Caco-2 (cell line): ENCODE results near the gene TBCCD1. TPM values are rescaled to one million over a fixed set of nuclear protein-coding genes. Genes with fewer than 3 reads are reported as not detected.
A peak's percentile ranks its signal among the peaks of the same experiment; 100 is the strongest.

Experiments used
- BruUV-seq: library from RNA; stranded (reverse); fragments of 400-500 nt; replicated peaks from 2 replicates; lab custom pipeline; 2021; lab: Mats Ljungman, UMichigan
- CTCF ChIA-PET: fragments of 300-600 bp; sonication (Branson Sonifier 250); formaldehyde crosslinking; loops from one replicate; lab custom pipeline; 2022; ENCODE audit warnings: antibody characterized with exemption; lab: Charles Lee
- POLR2A ChIA-PET: fragments of 300-600 bp; sonication (Branson Sonifier 250); formaldehyde crosslinking; loops from one replicate; lab custom pipeline; 2022; ENCODE audit warnings: antibody characterized with exemption; lab: Charles Lee
- DNase-seq, 2 experiments: peaks; one replicate each; pipeline versions ENCODE4 v3.0.0 to v3.0.0-alpha.2; 2020 to 2022
- H3K27me3 ChIP-seq: replicated peaks from 2 replicates; pipeline ENCODE4 v1.6.0; 2011; ENCODE audit warnings: low read length; ENCODE audit not compliant: control insufficient read depth, insufficient read depth
- H3K36me3 ChIP-seq: 2 replicates; pipeline ENCODE4 v1.5.1; 2011; ENCODE audit warnings: low read length; ENCODE audit not compliant: control insufficient read depth, insufficient read depth
- H3K4me1 ChIP-seq: fragments of 250-450 bp; sonication (Bioruptor Pico); 2 replicates; pipeline ENCODE4 v1.5.1; 2020; ENCODE audit warnings: mild to moderate bottlenecking
- H3K4me3 ChIP-seq: 2 replicates; pipeline ENCODE4 v1.5.1; 2011; ENCODE audit warnings: low read depth, mild to moderate bottlenecking, control low read depth, low read length
- H3K9me3 ChIP-seq: fragments of 250-450 bp; sonication (Bioruptor Pico); 2 replicates; pipeline ENCODE4 v1.5.1; 2020; ENCODE audit warnings: mild to moderate bottlenecking, moderate library complexity
- H3K27ac Mint-ChIP-seq: one replicate; pipeline ENCODE4 v1.8.0; 2022; ENCODE audit warnings: mixed read lengths; ENCODE audit not compliant: unreplicated experiment
- H3K27me3 Mint-ChIP-seq: one replicate; pipeline ENCODE4 v1.8.0; 2022; ENCODE audit warnings: mixed read lengths; ENCODE audit not compliant: insufficient read depth, unreplicated experiment
- H3K36me3 Mint-ChIP-seq: one replicate; pipeline ENCODE4 v1.8.0; 2022; ENCODE audit warnings: mild to moderate bottlenecking, mixed read lengths; ENCODE audit not compliant: insufficient read depth, unreplicated experiment
- H3K4me1 Mint-ChIP-seq: one replicate; pipeline ENCODE4 v1.8.0; 2022; ENCODE audit warnings: low read depth, mixed read lengths; ENCODE audit not compliant: unreplicated experiment
- H3K4me3 Mint-ChIP-seq: one replicate; pipeline ENCODE4 v1.8.0; 2022; ENCODE audit warnings: mild to moderate bottlenecking, moderate library complexity, mixed read lengths; ENCODE audit not compliant: unreplicated experiment
- H3K9me3 Mint-ChIP-seq: one replicate; pipeline ENCODE4 v1.8.0; 2022; ENCODE audit warnings: mixed read lengths; ENCODE audit not compliant: unreplicated experiment
- CTCF ChIP-seq, 2 experiments: fragments of 200-600 bp in 1 of 2; IDR thresholded peaks; 1 replicate in 1 of 2; 2 replicates in 1 of 2; pipeline versions ENCODE4 v1.5.1 to v1.8.0; 2011 to 2022; ENCODE audit warnings: antibody characterized with exemption in 1 of 2, control low read depth in 1 of 2, inconsistent platforms in 1 of 2, low read depth in 1 of 2, low read length in 1 of 2, mild to moderate bottlenecking in 1 of 2, moderate library complexity in 1 of 2; ENCODE audit not compliant: insufficient read depth in 1 of 2, severe bottlenecking in 1 of 2, unreplicated experiment in 1 of 2
- intact Hi-C: fragments of 100-400 bp; cut with micrococcal nuclease; formaldehyde crosslinking; loops from one replicate; pipeline ENCODE4 v1.10.0; 2022; ENCODE audit not compliant: unreplicated experiment
- total RNA-seq: library from RNA; stranded (reverse); gene quantifications from 2 replicates; pipeline ENCODE4 v1.2.3, GENCODE V29; 2022

Gene TBCCD1
- total RNA-seq, 1 experiment from 2014 or later: 14.7 TPM

GRCh38 chr3:186598794-186599141 lies 31.6 kb upstream of the TBCCD1 start:
- H3K36me3 Mint-ChIP-seq: peaks cover 20% of the 10 kb centered on the region
- peaks cover 75% of the 10 kb centered on the region for H3K4me1 ChIP-seq
- H3K36me3 ChIP-seq: no peaks in the 10 kb centered on the region
- H3K4me1 Mint-ChIP-seq: peaks cover 68% of the 10 kb centered on the region
- H3K9me3 ChIP-seq: no peaks in the 10 kb centered on the region
- peak overlapping the region; percentile 96 for H3K27ac Mint-ChIP-seq
- TSS peak; percentile 96 for BruUV-seq
- no peak for DNase-seq
- intact Hi-C loops: loop anchor here (1.0 kb wide), 2 partner anchors 8 to 14 kb away; no protein-coding TSS in a partner anchor
- ChIA-PET CTCF (interaction anchor here (0.8 to 0.9 kb wide), 2 partner anchors 16 to 18 kb away, joined by 4 to 5 read pairs; no protein-coding TSS in a partner anchor), POLR2A (interaction anchor here (0.6 to 1.4 kb wide), 3 partner anchors 16 to 142 kb away, joined by 3 to 7 read pairs (median 4); partner anchors contain the start of gene DNAJB11)
- peak overlapping the region; percentile 50 for H3K4me3 Mint-ChIP-seq
- no peak overlapping the region for H3K4me3 ChIP-seq
- no peaks in the 10 kb centered on the region for H3K27me3 Mint-ChIP-seq
- no peak for TF ChIP-seq CTCF (IDR thresholded peaks at IDR 0.05; ENCODE audit: insufficient read depth in 1 of 2, low read depth in 1 of 2, low read length in 1 of 2, severe bottlenecking in 1 of 2, unreplicated experiment in 1 of 2)
- no peaks in the 10 kb centered on the region for H3K27me3 ChIP-seq
- H3K9me3 Mint-ChIP-seq: no peaks in the 10 kb centered on the region

- ChIA-PET CTCF (interaction anchor here (0.8 kb wide), 1 partner anchor 16 kb away, joined by 4 read pairs; no protein-coding TSS in a partner anchor), POLR2A (interaction anchor here (0.6 to 1.4 kb wide), 2 partner anchors 28 to 142 kb away, joined by 3 to 7 read pairs; partner anchors contain the start of gene DNAJB11)
- DNase-seq: peak in 1 of 2 experiments; percentile 33
- H3K4me1 ChIP-seq: peaks cover 75% of the 10 kb centered on the region
- no peaks in the 10 kb centered on the region for H3K9me3 ChIP-seq
- intact Hi-C loops: no loop called here
- H3K4me3 ChIP-seq: no peak overlapping the region
- Mint-ChIP-seq H3K36me3 (peaks cover 18% of the 10 kb centered on the region), H3K27me3 (no peaks in the 10 kb centered on the region), H3K9me3 (no peaks in the 10 kb centered on the region), H3K4me1 (peaks cover 67% of the 10 kb centered on the region), H3K27ac (peak overlapping the region; percentile 96), H3K4me3 (peak overlapping the region; percentile 8)
- no peaks in the 10 kb centered on the region for H3K36me3 ChIP-seq
- no peak for TF ChIP-seq CTCF (IDR thresholded peaks at IDR 0.05; ENCODE audit: insufficient read depth in 1 of 2, low read depth in 1 of 2, low read length in 1 of 2, severe bottlenecking in 1 of 2, unreplicated experiment in 1 of 2)
- no TSS peak for BruUV-seq
- H3K27me3 ChIP-seq: no peaks in the 10 kb centered on the region
Measured at GRCh38 chr3:186598108-186598784, 31.1 kb upstream of the TBCCD1 start.

GRCh38 chr3:186596568-186597287 lies 29.6 kb upstream of the TBCCD1 start:
- Histone ChIP-seq H3K4me1 (peaks cover 69% of the 10 kb centered on the region), H3K36me3 (no peaks in the 10 kb centered on the region), H3K9me3 (no peaks in the 10 kb centered on the region), H3K27me3 (no peaks in the 10 kb centered on the region), H3K4me3 (no peak overlapping the region)
- Mint-ChIP-seq H3K27ac (peak overlapping the region; percentile 96), H3K36me3 (peaks cover 14% of the 10 kb centered on the region), H3K4me3 (peak overlapping the region; percentile 33), H3K4me1 (peaks cover 56% of the 10 kb centered on the region), H3K27me3 (no peaks in the 10 kb centered on the region), H3K9me3 (no peaks in the 10 kb centered on the region)
- CTCF ChIA-PET: interaction anchor here (0.7 to 1.2 kb wide), 2 partner anchors 21 to 653 kb away, joined by 3 to 6 read pairs; no protein-coding TSS in a partner anchor
- BruUV-seq: no TSS peak
- intact Hi-C loops: no loop called here
- POLR2A ChIA-PET: interaction anchor here (0.8 to 1.0 kb wide), 2 partner anchors 26 to 146 kb away, joined by 3 to 4 read pairs; partner anchors contain the start of gene DNAJB11
- no peak for TF ChIP-seq CTCF (IDR thresholded peaks at IDR 0.05; ENCODE audit: insufficient read depth in 1 of 2, low read depth in 1 of 2, low read length in 1 of 2, severe bottlenecking in 1 of 2, unreplicated experiment in 1 of 2)
- DNase-seq: peak in 1 of 2 experiments; percentile 38
